ENCODE data around the gene CD3D.
A peak's percentile ranks its signal among the peaks of the same experiment; 100 is the strongest.

The CD3D gene

GRCh38 chr11:118304227-118304567 is 38.3 kb downstream of the CD3D start:
- no peak overlapping the region for H3K27ac ChIP-seq
- no peak for TF ChIP-seq ZFX (IDR thresholded peaks at IDR 0.05)
- no peak for TF ChIP-seq CTCF (conservative IDR thresholded peaks at IDR 0.05)

- H3K27ac ChIP-seq: no peak overlapping the region
- TF ChIP-seq CTCF (conservative IDR thresholded peaks at IDR 0.05): no peak
- TF ChIP-seq ZFX (IDR thresholded peaks at IDR 0.05): no peak
Observed at GRCh38 chr11:118301600-118302195, 40.8 kb downstream of the CD3D start.

GRCh38 chr11:118295815-118296454 is 46.6 kb downstream of the CD3D start:
- no peak for TF ChIP-seq ZFX (IDR thresholded peaks at IDR 0.05)
- peak; percentile 78 for TF ChIP-seq CTCF (conservative IDR thresholded peaks at IDR 0.05)

GRCh38 chr11:118295199-118295598 is 47.3 kb downstream of the CD3D start:
- H3K27ac ChIP-seq: no peak overlapping the region
- TF ChIP-seq CTCF (conservative IDR thresholded peaks at IDR 0.05): no peak
- no peak for TF ChIP-seq ZFX (IDR thresholded peaks at IDR 0.05)

More at GRCh38 chr11:118295815-118296454, 46.6 kb downstream of the CD3D start:
- no peak overlapping the region for H3K27ac ChIP-seq

GRCh38 chr11:118294053-118294452 is 48.5 kb downstream of the CD3D start:
- H3K27ac ChIP-seq: no peak overlapping the region
- TF ChIP-seq ZFX (IDR thresholded peaks at IDR 0.05) (no peak), CTCF (conservative IDR thresholded peaks at IDR 0.05) (no peak)

- no peak overlapping the region for H3K27ac ChIP-seq
- TF ChIP-seq CTCF (conservative IDR thresholded peaks at IDR 0.05) (no peak), ZFX (IDR thresholded peaks at IDR 0.05) (no peak)
Observed at GRCh38 chr11:118291477-118292135, 50.9 kb downstream of the CD3D start.

- TF ChIP-seq ZFX (IDR thresholded peaks at IDR 0.05) (no peak), CTCF (conservative IDR thresholded peaks at IDR 0.05) (peak; percentile 62)
- H3K27ac ChIP-seq: no peak overlapping the region
Observed at GRCh38 chr11:118290923-118291322, 51.6 kb downstream of the CD3D start.
